AG09319 (cell line): ENCODE data around the gene GHRHR.

Experiments
- DNase-seq: peaks from one replicate; pipeline ENCODE4 v3.0.0-alpha.2; 2010; ENCODE audit warnings: low read depth; ENCODE audit errors: extremely low read depth
- TF ChIP-seq, protein P1 (sequence below): IDR thresholded peaks from 2 replicates; pipeline ENCODE4 v1.5.1; 2011; ENCODE audit warnings: low read depth, mild to moderate bottlenecking, inconsistent platforms, low read length, moderate library complexity

The GHRHR gene

GRCh38 chr7:30998180-30998579 lies 34.4 kb downstream of the GHRHR start:
- TF ChIP-seq, protein P1, sequence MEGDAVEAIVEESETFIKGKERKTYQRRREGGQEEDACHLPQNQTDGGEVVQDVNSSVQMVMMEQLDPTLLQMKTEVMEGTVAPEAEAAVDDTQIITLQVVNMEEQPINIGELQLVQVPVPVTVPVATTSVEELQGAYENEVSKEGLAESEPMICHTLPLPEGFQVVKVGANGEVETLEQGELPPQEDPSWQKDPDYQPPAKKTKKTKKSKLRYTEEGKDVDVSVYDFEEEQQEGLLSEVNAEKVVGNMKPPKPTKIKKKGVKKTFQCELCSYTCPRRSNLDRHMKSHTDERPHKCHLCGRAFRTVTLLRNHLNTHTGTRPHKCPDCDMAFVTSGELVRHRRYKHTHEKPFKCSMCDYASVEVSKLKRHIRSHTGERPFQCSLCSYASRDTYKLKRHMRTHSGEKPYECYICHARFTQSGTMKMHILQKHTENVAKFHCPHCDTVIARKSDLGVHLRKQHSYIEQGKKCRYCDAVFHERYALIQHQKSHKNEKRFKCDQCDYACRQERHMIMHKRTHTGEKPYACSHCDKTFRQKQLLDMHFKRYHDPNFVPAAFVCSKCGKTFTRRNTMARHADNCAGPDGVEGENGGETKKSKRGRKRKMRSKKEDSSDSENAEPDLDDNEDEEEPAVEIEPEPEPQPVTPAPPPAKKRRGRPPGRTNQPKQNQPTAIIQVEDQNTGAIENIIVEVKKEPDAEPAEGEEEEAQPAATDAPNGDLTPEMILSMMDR = no peak
- no peak for DNase-seq

GRCh38 chr7:31000161-31000693 lies 36.5 kb downstream of the GHRHR start:
- TF ChIP-seq, protein P1 = no peak
- DNase-seq = no peak

GRCh38 chr7:31000779-31001178 lies 37.0 kb downstream of the GHRHR start:
- no peak for DNase-seq
- TF ChIP-seq, protein P1 = no peak

- TF ChIP-seq, protein P1 = no peak
- DNase-seq = no peak
Observed at GRCh38 chr7:31002256-31002655, 38.5 kb downstream of the GHRHR start.

DNA sequence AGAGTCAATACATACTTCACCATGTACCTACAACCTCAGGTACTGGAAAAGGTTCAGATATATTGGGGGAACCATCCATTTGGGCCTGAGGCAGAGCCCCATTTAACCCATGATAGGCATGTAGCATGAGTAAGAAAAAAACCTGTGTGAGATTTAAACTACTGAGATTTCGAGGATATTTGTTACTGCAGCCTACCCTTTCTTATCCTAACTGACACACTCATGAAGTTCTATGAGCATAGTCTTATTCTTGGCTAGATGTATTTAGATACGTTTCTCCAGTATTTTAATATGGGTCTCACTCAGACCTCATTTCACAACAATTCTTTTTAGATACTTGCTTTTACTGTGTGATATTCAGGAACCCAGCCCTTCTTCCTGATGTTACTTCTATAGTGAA lies 39.3 kb downstream of the GHRHR start:
- TF ChIP-seq, protein P1 = no peak
- no peak for DNase-seq

- no peak for DNase-seq
- TF ChIP-seq, protein P1 = no peak
Observed at GRCh38 chr7:31003721-31004120, 40.0 kb downstream of the GHRHR start.

DNA sequence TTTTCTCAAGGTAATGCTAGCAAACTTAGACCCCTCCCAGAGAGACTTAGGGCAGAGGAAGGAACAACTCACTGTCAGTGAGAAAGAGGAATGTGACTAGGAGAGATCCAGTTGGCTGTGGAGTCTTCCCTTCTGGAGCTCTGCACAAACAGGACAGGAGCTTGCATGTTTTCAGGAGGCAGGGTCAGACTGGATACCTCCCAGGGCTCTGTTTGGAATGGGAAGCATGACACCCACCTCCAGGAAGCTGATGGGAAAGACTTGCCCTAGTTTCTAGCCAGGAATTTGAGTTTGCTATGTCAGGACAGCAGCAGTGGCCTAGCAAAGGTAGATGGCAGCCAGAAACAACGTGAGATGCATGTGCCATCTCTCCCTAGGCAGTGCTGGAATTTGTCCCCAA lies 40.6 kb downstream of the GHRHR start:
- no peak for DNase-seq
- TF ChIP-seq, protein P1 = no peak
